Chondrocyte (in vitro differentiated cells): ENCODE data around the gene IDH3G. TPM values are rescaled to one million over a fixed set of nuclear protein-coding genes. Genes with fewer than 3 reads are reported as not detected.

Source experiments
- DNase-seq: peaks from one replicate; pipeline ENCODE4 v3.0.0; 2021; ENCODE audit warnings: mixed read lengths, low spot score
- H3K27ac Mint-ChIP-seq: one replicate; pipeline ENCODE4 v1.8.0; 2021; ENCODE audit warnings: mild to moderate bottlenecking, moderate library complexity, mixed read lengths; ENCODE audit not compliant: unreplicated experiment
- H3K27me3 Mint-ChIP-seq: 2 replicates; pipeline ENCODE4 v1.8.0; 2021; ENCODE audit warnings: low read depth, mixed read lengths
- H3K36me3 Mint-ChIP-seq: 2 replicates; pipeline ENCODE4 v1.8.0; 2021; ENCODE audit warnings: low read depth, mixed read lengths
- H3K4me1 Mint-ChIP-seq: 2 replicates; pipeline ENCODE4 v1.8.0; 2021; ENCODE audit warnings: low read depth, mild to moderate bottlenecking, mixed read lengths
- H3K4me3 Mint-ChIP-seq: one replicate; pipeline ENCODE4 v1.8.0; 2021; ENCODE audit warnings: mild to moderate bottlenecking, moderate library complexity, mixed read lengths; ENCODE audit not compliant: unreplicated experiment
- H3K9me3 Mint-ChIP-seq: 2 replicates; pipeline ENCODE4 v1.8.0; 2021; ENCODE audit warnings: low read depth, mixed read lengths
- total RNA-seq: library from RNA; stranded (reverse); gene quantifications from 3 replicates; pipeline ENCODE4 v1.2.1, GENCODE V29; 2021
- TF ChIP-seq, protein P1 (sequence below): fragments of 200-600 bp; sonication (generic); IDR thresholded peaks from 2 replicates; pipeline ENCODE4 v1.5.0; 2021; ENCODE audit warnings: antibody characterized with exemption, mild to moderate bottlenecking, moderate library complexity

The IDH3G gene
- total RNA-seq, 1 donor from 2014 or later: 42.8 TPM

DNA sequence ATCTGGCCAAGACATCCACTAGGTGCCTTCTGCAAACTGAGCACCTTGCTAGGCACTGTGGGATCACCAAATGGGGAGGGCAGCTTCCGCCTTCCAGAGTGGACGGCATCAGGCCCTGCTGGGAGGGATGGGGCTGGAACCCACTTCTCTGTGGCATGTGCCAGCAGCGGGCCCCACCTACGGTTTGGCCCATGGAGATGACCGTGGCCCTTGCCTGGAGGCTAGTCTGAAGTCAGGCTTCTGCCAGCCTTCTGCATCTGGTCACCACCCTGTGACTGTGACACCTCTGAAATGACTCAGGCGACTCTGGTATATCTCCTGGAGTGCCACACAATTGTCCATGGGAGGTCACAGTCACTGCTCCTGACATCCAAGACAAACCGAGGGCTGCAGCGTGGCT lies 7.5 kb upstream of the IDH3G start:
- Mint-ChIP-seq H3K36me3 (no peaks in the 10 kb centered on the region), H3K27me3 (no peaks in the 10 kb centered on the region), H3K9me3 (no peaks in the 10 kb centered on the region), H3K4me3 (no peak overlapping the region), H3K4me1 (no peaks in the 10 kb centered on the region), H3K27ac (no peak overlapping the region)
- no peak for DNase-seq
- TF ChIP-seq, protein P1, sequence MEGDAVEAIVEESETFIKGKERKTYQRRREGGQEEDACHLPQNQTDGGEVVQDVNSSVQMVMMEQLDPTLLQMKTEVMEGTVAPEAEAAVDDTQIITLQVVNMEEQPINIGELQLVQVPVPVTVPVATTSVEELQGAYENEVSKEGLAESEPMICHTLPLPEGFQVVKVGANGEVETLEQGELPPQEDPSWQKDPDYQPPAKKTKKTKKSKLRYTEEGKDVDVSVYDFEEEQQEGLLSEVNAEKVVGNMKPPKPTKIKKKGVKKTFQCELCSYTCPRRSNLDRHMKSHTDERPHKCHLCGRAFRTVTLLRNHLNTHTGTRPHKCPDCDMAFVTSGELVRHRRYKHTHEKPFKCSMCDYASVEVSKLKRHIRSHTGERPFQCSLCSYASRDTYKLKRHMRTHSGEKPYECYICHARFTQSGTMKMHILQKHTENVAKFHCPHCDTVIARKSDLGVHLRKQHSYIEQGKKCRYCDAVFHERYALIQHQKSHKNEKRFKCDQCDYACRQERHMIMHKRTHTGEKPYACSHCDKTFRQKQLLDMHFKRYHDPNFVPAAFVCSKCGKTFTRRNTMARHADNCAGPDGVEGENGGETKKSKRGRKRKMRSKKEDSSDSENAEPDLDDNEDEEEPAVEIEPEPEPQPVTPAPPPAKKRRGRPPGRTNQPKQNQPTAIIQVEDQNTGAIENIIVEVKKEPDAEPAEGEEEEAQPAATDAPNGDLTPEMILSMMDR: no peak

DNA sequence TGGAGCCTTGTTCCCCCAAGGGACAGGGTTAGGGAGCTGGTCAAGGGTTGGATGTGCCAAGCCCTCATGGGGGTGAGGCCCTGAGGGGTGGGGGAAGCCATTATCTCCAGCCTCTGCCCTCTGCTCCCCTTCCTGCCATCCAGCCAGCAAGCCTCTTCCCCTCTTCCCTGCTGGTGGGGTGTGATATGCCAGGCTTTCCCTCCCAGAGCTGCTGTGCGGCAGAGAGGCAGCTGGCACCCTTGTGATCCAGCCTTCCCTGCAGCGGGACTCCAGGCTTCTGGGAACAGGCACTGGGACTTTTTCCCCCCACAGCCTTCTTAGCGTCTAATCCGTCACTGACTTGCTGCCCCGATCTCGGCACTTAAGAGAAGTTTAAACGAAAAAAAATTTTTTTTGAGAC lies 6.6 kb upstream of the IDH3G start:
- TF ChIP-seq, protein P1: no peak
- Mint-ChIP-seq H3K4me3 (no peak overlapping the region), H3K27ac (no peak overlapping the region), H3K4me1 (peaks cover 8% of the 10 kb centered on the region), H3K9me3 (peaks cover 2% of the 10 kb centered on the region), H3K27me3 (no peaks in the 10 kb centered on the region), H3K36me3 (no peaks in the 10 kb centered on the region)
- DNase-seq: no peak

DNA sequence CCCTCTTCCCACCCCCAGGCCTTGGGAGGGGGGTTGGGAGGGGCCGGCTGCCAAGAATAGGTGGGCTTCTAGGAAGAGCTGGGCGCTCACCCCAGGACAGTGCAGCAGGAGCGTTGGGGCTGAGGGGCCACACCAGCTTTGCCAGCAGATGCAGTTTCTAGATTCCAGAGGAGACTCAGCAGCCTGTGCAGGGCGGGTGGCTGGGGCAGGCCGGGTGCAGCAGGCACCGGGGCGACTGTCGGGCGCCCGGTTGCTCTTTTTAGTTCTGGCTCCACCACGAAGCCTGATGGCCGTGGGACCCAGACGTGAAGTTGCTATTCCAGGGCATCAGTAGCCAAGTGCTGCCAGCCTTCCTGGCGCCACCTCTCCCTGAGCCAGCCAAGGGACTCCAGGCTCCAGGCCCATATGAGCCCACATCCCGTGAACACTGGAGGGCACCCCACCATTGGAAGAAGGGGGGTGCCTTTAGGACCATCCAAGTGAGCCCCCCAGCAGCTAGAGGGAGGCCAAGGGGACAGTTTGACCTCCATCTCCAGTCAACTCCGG lies 6.1 kb upstream of the IDH3G start:
- H3K27ac Mint-ChIP-seq: no peak overlapping the region
- H3K36me3 Mint-ChIP-seq: no peaks in the 10 kb centered on the region
- peaks cover 10% of the 10 kb centered on the region for H3K4me1 Mint-ChIP-seq
- no peak overlapping the region for H3K4me3 Mint-ChIP-seq
- no peak for DNase-seq
- H3K9me3 Mint-ChIP-seq: peaks cover 2% of the 10 kb centered on the region
- TF ChIP-seq, protein P1: no peak
- H3K27me3 Mint-ChIP-seq: no peaks in the 10 kb centered on the region

DNA sequence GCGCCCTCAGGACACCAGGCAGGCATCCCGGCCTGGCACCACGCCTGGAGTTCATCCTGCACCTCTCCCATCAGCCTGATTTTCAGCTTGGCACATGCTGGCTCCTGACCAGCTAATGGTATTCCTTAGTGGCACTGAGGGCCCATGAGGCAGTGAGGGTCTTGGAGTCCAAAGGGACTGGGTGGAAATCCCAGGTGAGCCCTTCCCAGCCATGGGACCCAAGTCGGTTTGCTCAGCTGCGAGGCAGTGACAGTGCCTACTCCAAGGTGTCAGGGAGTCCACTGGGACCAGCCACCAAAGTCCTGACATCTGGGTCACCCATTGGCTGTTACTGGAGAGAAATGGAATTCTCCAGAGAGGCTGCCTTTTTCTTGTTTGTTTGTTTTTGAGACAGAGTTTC lies 5.2 kb upstream of the IDH3G start:
- peaks cover 10% of the 10 kb centered on the region for H3K4me1 Mint-ChIP-seq
- H3K36me3 Mint-ChIP-seq: no peaks in the 10 kb centered on the region
- H3K27ac Mint-ChIP-seq: no peak overlapping the region
- no peaks in the 10 kb centered on the region for H3K27me3 Mint-ChIP-seq
- H3K4me3 Mint-ChIP-seq: no peak overlapping the region
- peaks cover 2% of the 10 kb centered on the region for H3K9me3 Mint-ChIP-seq
- no peak for DNase-seq
- TF ChIP-seq, protein P1: no peak

DNA sequence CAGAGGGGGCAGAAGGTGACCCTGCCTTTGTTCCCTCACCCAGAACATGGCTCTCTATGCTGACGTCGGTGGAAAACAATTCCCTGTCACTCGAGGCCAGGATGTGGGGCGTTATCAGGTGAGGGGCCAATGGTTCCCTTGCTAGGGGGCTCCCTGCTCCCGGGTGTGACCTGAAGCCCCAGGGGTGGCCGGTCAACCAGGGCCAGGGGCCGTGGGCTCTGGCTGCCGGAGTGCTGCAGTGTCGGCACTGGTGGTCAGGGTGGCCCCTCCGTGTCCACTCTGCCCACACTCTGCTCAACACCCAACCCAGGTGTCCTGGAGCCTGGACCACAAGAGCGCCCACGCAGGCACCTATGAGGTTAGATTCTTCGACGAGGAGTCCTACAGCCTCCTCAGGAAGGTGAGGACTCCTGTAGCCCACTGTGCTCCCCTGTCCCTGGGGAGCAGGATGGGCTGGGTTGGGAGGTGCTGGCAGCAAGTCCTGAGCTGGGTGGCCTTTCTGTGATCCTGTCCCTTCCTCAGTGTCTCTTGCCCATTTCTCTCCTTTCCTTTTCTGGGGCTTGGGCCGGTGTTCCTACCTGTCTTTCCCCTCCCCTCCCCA lies 3.3 kb upstream of the IDH3G start:
- Mint-ChIP-seq H3K9me3 (peaks cover 7% of the 10 kb centered on the region), H3K27ac (no peak overlapping the region), H3K4me3 (no peak overlapping the region), H3K36me3 (no peaks in the 10 kb centered on the region), H3K4me1 (peaks cover 17% of the 10 kb centered on the region), H3K27me3 (no peaks in the 10 kb centered on the region)
- TF ChIP-seq, protein P1: no peak
- DNase-seq: no peak
